DOHH2 (cell line): Measurements from ENCODE around the gene RHOU.

Experiments used
- CTCF ChIP-seq: fragments of 200-600 bp; sonication (generic); IDR thresholded peaks from one replicate; pipeline ENCODE4 v1.5.1; 2014; ENCODE audit warnings: antibody characterized with exemption, mild to moderate bottlenecking, low read depth, low read length; ENCODE audit not compliant: poor library complexity, severe bottlenecking
- EZH2phosphoT487 ChIP-seq: fragments of 200-600 bp; sonication (generic); IDR thresholded peaks from 2 replicates; pipeline ENCODE4 v1.6.1; 2017; ENCODE audit warnings: borderline replicate concordance, mild to moderate bottlenecking, antibody characterized with exemption, low read length, moderate library complexity, mixed read lengths

- no peak for TF ChIP-seq CTCF
- TF ChIP-seq EZH2phosphoT487 = no peak
These were observed 1.7 kb downstream of the RHOU start for GRCh38 chr1:228736844-228737445.
